ENCODE data around the gene PNPO. TPM values are rescaled to one million over a fixed set of nuclear protein-coding genes. Genes with fewer than 3 reads are reported as not detected.
A peak's percentile ranks its signal among the peaks of the same experiment; 100 is the strongest.

The PNPO gene
- total RNA-seq, 2 donors from 2014 or later = 37.3 to 55.2 TPM

- peak overlapping the region; percentile 98 to 100 for H3K27ac ChIP-seq
- intact Hi-C loops (cut with DNase I) = loop anchor here (5.0 kb wide), 1 partner anchor 75 kb away; the partner anchor contains the start of gene CDK5RAP3
- no peak for TF ChIP-seq CTCF (IDR thresholded peaks at IDR 0.05)
- no peaks in the 10 kb centered on the region for H3K27me3 ChIP-seq (replicated peaks; ENCODE audit: insufficient read depth)
- H3K9me3 ChIP-seq = no peaks in the 10 kb centered on the region
- no peak for DNase-seq (ENCODE audit: low spot score)
- 2% methylated on average over 20 of the region's 22 CpGs for WGBS
- H3K4me1 ChIP-seq (replicated peaks) = no peaks in the 10 kb centered on the region
- no peaks in the 10 kb centered on the region for H3K36me3 ChIP-seq
- peak overlapping the region; percentile 79 to 87 for H3K4me3 ChIP-seq
Measured at GRCh38 chr17:47896672-47897490, 44.5 kb upstream of the PNPO start.

GRCh38 chr17:47897561-47897960, 43.8 kb upstream of the PNPO start:
- WGBS = 51% methylated on average over 5 of the region's 5 CpGs
- intact Hi-C loops (cut with DNase I) = loop anchor here (5.0 kb wide), 1 partner anchor 75 kb away; the partner anchor contains the start of gene CDK5RAP3
- Histone ChIP-seq H3K27me3 (replicated peaks; ENCODE audit: insufficient read depth) (no peaks in the 10 kb centered on the region), H3K27ac (peak overlapping the region in 1 of 2 donors; percentile 98), H3K36me3 (no peaks in the 10 kb centered on the region), H3K9me3 (no peaks in the 10 kb centered on the region), H3K4me3 (no peak overlapping the region), H3K4me1 (replicated peaks) (no peaks in the 10 kb centered on the region)
- no peak for TF ChIP-seq POLR2A (IDR thresholded peaks at IDR 0.05)
- TF ChIP-seq CTCF (IDR thresholded peaks at IDR 0.05) = no peak
- TF ChIP-seq POLR2AphosphoS5 (IDR thresholded peaks at IDR 0.05) = no peak
- no peak for DNase-seq (ENCODE audit: low spot score)

- no peak overlapping the region for H3K27ac ChIP-seq
- no peaks in the 10 kb centered on the region for H3K9me3 ChIP-seq
- no peak overlapping the region for H3K4me3 ChIP-seq
- no peaks in the 10 kb centered on the region for H3K27me3 ChIP-seq (replicated peaks; ENCODE audit: insufficient read depth)
- no peaks in the 10 kb centered on the region for H3K4me1 ChIP-seq (replicated peaks)
- intact Hi-C loops (cut with DNase I) = loop anchor here (5.0 kb wide), 1 partner anchor 74 kb away; the partner anchor contains the start of gene CDK5RAP3
- DNase-seq (ENCODE audit: low spot score) = no peak
- TF ChIP-seq POLR2AphosphoS5 (IDR thresholded peaks at IDR 0.05) (no peak), POLR2A (IDR thresholded peaks at IDR 0.05) (no peak), CTCF (IDR thresholded peaks at IDR 0.05) (no peak)
- no peaks in the 10 kb centered on the region for H3K36me3 ChIP-seq
Measured at GRCh38 chr17:47898241-47898640, 43.1 kb upstream of the PNPO start.

GRCh38 chr17:47899643-47900042, 41.7 kb upstream of the PNPO start:
- Histone ChIP-seq H3K27ac (no peak overlapping the region), H3K4me3 (no peak overlapping the region), H3K4me1 (replicated peaks) (no peaks in the 10 kb centered on the region), H3K9me3 (no peaks in the 10 kb centered on the region), H3K36me3 (no peaks in the 10 kb centered on the region), H3K27me3 (replicated peaks; ENCODE audit: insufficient read depth) (no peaks in the 10 kb centered on the region)
- TF ChIP-seq POLR2A (IDR thresholded peaks at IDR 0.05) (no peak), CTCF (IDR thresholded peaks at IDR 0.05) (no peak), POLR2AphosphoS5 (IDR thresholded peaks at IDR 0.05) (no peak)
- intact Hi-C loops (cut with DNase I) = loop anchor here (5.0 kb wide), 1 partner anchor 73 kb away; the partner anchor contains the start of gene CDK5RAP3
- 94% methylated on average over 5 of the region's 5 CpGs for WGBS
- DNase-seq (ENCODE audit: low spot score) = no peak

GRCh38 chr17:47901423-47901822, 39.9 kb upstream of the PNPO start:
- H3K4me3 ChIP-seq = no peak overlapping the region
- H3K4me1 ChIP-seq (replicated peaks) = no peaks in the 10 kb centered on the region
- no peaks in the 10 kb centered on the region for H3K36me3 ChIP-seq
- H3K9me3 ChIP-seq = no peaks in the 10 kb centered on the region
- no peaks in the 10 kb centered on the region for H3K27me3 ChIP-seq (replicated peaks; ENCODE audit: insufficient read depth)
- no peak for TF ChIP-seq POLR2AphosphoS5 (IDR thresholded peaks at IDR 0.05)
- TF ChIP-seq CTCF (IDR thresholded peaks at IDR 0.05) = no peak
- no peak for TF ChIP-seq POLR2A (IDR thresholded peaks at IDR 0.05)
- DNase-seq (ENCODE audit: low spot score) = no peak
- 78% methylated on average over 7 of the region's 7 CpGs for WGBS
- H3K27ac ChIP-seq = no peak overlapping the region
- intact Hi-C loops (cut with DNase I) = no loop called here
